Hepatocyte (in vitro differentiated cells): Measurements from ENCODE around the gene LSM4.

ENCODE experiments used
- EZH2phosphoT487 ChIP-seq: fragments of 200-600 bp; sonication (generic); IDR thresholded peaks from one replicate; pipeline ENCODE4 v1.6.1; 2018; ENCODE audit warnings: antibody characterized with exemption, mild to moderate bottlenecking, low read depth, moderate library complexity; ENCODE audit not compliant: unreplicated experiment, severe bottlenecking
- TF ChIP-seq, protein P1 (sequence below): fragments of 200-600 bp; sonication (generic); IDR thresholded peaks from 2 replicates; pipeline ENCODE4 v1.5.1; 2016; ENCODE audit warnings: antibody characterized with exemption, mild to moderate bottlenecking; ENCODE audit not compliant: poor library complexity

DNA sequence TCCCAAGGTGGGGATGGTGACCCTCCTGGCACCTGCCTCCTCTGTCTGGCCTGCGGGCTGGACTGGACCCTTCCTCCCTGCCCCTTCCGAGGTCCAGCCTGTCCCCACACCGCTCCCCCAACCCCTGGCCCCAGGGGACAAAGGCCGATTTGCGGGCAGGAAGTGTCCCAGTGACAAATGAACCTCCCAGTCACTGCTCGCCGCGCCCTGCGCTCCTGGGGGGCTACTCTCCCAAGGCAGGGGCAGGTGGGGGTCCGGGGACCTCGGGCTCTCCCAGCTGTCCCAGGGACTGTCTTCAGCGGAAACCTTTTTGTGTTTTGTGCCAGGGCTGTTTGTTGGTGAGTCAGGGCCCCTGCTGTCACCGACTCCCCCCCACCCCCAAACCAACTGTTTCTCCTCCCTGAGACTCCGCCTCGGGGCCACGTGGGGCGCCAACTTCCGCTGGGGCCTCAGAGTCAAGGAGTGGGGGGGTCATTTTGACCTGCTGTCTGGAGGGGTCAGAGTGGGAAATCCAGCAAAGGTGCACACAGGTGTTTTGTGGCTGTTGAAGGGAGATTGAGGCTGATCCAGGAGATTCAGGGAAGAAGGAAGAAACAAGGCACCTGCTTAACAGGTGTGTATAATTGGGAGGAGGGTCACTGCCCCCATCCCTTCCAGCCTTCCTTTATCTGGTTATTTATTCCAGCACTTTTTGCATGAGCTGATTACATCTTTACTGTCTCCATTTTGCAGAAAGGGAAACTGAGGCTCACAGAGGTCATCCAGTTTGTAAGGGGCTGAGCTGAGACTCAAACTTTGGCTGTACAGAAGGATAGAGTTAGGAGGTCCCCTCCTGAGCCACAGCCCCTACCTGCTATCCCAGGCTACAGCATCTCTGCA is 18.4 kb upstream of the LSM4 start:
- TF ChIP-seq, protein P1, sequence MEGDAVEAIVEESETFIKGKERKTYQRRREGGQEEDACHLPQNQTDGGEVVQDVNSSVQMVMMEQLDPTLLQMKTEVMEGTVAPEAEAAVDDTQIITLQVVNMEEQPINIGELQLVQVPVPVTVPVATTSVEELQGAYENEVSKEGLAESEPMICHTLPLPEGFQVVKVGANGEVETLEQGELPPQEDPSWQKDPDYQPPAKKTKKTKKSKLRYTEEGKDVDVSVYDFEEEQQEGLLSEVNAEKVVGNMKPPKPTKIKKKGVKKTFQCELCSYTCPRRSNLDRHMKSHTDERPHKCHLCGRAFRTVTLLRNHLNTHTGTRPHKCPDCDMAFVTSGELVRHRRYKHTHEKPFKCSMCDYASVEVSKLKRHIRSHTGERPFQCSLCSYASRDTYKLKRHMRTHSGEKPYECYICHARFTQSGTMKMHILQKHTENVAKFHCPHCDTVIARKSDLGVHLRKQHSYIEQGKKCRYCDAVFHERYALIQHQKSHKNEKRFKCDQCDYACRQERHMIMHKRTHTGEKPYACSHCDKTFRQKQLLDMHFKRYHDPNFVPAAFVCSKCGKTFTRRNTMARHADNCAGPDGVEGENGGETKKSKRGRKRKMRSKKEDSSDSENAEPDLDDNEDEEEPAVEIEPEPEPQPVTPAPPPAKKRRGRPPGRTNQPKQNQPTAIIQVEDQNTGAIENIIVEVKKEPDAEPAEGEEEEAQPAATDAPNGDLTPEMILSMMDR: no peak
- TF ChIP-seq EZH2phosphoT487: no peak
